Stimulated activated CD8-positive, alpha-beta memory T cell treated with anti-CD3 and anti-CD28 coated beads, Interleukin-4, amount 100 ng/mL, for 48 hours (primary cell): ENCODE measurements around the gene BSCL2.
"Not testable (repeated sequence)": the region's sequence is repeated elsewhere in the genome, so short reads cannot be mapped to it uniquely, and the experiment has no call there.

Experiments
- DNase-seq: peaks from one replicate; pipeline ENCODE4 v3.0.0-alpha.2; 2020

BSCL2 gene

GRCh38 chr11:62716816-62717215, 9.6 kb upstream of the BSCL2 start:
- no peak for DNase-seq

DNA sequence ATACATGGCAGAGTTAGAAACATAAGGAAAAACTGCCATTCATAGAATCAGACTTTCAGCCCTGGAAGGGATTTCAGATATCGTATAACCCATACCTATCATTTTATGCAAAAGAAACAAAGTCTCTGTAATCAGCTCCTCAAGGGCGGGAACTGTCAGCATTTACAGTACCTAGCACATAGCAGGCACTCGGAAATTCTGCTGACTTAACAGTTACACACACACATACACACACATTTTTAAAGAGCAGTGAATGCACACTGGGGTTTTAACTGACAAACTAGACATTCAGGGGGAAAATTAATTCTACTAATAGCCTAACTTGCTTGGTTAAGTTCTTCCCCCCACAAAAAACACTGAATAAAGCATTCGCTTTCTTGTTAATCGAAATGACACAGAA, 9.0 kb upstream of the BSCL2 start:
- no peak for DNase-seq

- DNase-seq: no peak
Measured at GRCh38 chr11:62715150-62716130, 8.2 kb upstream of the BSCL2 start.

GRCh38 chr11:62713343-62713742, 6.1 kb upstream of the BSCL2 start:
- no peak for DNase-seq

- no peak for DNase-seq
Measured at GRCh38 chr11:62712861-62713260, 5.6 kb upstream of the BSCL2 start.

DNA sequence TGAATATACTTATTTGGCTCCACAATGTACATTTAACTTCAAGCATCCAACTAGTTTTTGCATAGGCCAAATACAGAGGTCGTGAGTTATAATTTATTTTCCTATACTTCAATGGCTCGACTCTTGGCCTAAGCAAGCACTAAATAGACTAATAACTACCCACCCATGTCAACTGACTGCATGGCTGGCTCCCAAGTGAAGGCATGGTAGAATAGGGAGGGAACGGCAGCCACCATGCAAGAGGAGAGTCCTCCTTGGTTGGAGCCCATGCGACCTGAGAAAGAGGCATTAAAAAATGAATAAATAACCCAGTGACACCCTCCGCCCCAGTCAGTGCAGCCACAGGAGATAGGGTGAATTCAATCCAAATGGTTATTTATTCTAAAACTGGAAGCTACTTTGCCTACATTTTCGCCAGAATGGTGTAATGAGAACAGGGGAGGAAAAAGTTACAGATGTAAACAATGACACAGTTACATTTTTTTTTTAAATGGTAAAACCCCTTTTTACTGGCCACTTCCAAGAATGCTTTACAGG, 5.1 kb upstream of the BSCL2 start:
- DNase-seq: no peak

GRCh38 chr11:62710001-62710345, 2.7 kb upstream of the BSCL2 start:
- peak; percentile 48 for DNase-seq

DNA sequence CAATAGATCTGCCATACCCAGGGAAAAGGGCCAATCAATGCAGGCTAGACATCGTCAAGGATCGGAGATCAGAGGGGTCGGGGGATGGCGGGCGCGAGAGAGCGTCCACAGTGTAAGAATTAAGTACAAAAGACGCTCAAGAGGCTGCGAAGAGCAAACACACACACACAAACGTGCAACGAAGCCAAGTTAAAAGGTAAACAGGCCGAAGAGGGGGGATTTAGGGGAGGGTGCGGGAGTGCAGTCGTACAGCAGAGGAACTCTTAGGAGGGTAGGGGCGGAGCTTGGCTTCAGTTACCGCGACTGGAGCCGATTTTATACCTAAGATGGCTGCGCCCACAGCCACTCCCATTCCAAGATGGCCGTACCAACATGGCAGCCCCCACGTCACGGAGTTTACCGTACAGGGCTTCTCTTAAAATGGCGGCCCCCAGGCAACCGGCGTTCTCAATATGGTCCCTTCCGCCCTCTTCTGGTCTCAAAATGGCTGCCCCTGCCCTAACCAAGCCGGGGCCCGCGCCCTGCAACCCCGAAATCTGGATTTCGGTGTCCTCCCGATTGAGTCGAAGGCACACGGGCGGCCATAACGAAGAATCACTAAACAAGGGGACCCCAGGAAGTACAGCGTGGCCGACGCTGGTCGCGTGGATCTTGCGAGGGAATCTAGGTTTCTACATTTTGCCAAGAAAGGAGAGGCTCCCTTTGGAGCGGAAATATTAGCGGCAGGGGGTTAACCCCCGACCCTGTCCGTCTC, 2.2 kb upstream of the BSCL2 start:
- peak; percentile 96 for DNase-seq

DNA sequence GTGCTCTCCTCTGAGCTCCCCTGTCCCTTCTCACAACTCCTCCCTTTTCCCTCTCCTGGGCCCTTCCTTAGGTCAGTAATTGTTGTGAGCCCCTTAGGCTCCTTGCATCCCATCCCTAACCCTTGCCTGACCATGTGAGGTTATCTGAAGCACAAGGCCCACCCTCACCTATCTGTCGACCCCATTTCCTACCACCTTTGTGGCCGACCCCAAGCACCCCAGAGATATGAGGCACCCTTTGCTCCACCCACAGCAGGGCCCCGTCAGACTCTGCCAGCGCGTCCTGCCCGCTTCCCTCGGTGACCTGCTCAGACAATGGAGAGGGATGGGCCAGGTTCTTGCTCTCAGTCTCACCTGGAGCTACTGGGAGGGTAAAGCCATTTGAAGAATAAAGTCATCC, 1.6 kb upstream of the BSCL2 start:
- peak; percentile 69 for DNase-seq

- no peak for DNase-seq
Measured at GRCh38 chr11:62708392-62708791, 1.2 kb upstream of the BSCL2 start.

GRCh38 chr11:62706850-62707247, 375 bp downstream of the BSCL2 start:
- DNase-seq: no peak

GRCh38 chr11:62705880-62706849, 1.1 kb downstream of the BSCL2 start:
- DNase-seq: peak; percentile 96

DNA sequence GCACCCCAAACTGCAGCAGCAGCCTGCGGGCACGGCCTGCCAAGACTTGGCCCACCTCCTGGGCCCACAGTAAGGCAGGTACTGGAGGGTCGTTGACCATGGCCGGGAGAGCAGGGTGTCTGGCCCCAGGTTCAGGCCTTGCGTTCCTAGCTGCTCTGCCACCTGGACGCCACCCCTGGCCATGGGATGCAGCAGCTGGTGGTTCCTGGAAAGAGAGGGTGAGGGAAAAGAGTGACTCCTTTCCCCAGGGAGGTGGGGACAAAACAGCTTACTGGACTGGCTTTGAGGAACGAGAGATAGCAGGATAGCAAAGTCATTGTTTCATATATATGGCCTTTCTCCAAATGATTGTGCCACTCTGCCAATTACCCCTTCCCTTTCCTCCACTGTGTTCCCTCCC, 1.8 kb downstream of the BSCL2 start:
- DNase-seq: no peak

GRCh38 chr11:62703921-62704320, 3.3 kb downstream of the BSCL2 start:
- DNase-seq: not testable (repeated sequence)

GRCh38 chr11:62702246-62702645, 5.0 kb downstream of the BSCL2 start:
- no peak for DNase-seq

DNA sequence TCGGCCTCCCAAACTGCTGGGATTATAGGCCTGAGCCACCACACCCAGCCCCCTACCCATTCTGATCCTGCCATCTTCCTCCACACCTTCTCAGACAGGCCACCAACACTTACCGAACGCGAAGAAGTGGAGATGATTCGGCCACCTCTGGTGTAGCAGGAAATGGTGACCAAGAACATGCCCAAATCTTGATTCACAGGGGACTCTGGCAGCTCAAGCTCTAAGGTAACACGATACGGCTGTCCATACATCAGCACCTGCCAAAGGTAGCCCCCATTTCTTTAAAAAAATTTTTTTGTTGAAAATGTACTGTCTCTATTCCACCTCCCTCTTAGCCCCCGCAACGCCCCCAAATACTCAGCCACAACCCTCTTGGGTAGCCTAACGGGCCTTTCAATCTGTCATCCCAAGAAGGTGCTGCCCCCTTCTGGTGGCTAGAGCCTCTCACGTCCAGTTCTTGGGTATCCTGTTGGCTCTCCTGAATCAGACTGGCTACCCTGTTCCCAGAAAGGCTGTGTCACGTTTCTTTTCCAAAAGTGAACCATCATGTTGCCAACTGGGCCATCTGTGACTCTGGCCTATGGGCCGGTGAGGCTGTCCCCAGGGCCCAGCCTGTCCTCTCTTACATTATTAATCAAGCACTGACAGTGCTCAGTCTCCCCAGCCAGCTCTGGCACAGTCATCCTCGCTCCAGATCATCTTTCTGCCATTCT, 12.6 kb downstream of the BSCL2 start:
- peak; percentile 83 for DNase-seq

DNA sequence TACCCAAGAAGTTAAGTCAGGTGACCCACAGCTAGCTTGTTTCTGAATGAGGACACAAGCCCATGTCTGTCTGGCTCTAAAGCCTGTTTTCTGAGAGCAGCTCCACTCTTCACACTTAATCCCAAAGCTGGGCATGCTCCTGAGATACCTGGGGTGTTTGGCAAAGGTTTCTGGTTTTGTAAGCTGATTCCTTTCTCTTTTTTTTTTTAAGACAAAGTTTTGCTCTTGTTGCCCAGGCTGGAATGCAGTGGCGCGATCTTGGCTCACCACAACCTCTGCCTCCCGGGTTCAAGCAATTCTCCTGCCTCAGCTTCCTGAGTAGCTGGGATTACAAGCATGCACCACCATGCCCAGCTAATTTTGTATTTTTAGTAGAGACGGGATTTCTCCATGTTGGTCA, 13.6 kb downstream of the BSCL2 start:
- DNase-seq: not testable (repeated sequence)

GRCh38 chr11:62689421-62690183, 17.6 kb downstream of the BSCL2 start, which contains the start of gene LRRN4CL:
Gene LRRN4CL, minus strand, starts transcription at chr11:62689530. Its CDS starts 1,022 bp downstream, at chr11:62688508.
- DNase-seq: no peak

- no peak for DNase-seq
Measured at GRCh38 chr11:62688491-62688890, 18.7 kb downstream of the BSCL2 start.

DNA sequence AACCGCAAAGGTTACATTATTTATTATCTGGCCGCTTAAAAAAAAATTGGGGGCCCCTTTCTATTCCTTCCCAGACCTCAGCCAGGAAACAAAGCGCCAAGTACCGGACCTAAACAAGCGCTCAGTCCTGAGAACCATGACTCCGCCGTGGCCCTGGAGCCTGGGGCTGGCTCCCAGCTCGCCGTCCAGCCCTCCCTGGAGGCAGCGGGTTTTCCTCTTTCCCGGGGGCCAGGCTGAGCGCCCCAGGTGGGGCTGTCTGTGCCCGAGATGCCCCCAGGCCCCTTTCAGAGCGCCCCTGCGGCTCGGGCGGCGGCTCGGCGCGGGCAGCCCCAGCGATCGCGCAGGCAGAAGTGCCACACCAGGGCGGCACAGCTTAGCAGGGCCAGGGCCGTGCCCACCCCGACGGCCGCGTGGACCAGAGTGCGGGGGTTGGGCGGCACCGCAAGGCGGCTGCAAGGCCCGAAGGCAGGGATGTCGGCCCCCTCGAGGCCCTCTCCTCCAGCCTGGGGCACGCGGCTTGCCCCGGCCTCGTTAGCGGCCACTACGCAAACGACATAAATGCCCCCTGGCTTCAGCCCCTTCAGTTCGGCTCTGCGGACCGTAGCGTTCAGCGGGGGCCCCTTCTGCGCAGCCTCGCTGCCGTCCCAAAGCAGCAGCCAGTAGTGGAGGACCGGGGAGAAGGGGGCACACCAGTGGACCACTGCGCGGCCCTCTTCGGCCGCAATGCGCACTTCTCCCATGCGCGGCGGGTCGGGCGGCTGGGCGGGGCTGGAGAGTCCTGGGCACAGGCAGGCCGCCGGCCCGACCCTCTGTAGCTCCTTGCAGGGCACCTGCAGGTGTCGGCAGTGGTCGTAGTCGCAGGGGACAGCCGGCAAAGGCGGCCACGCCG, 19.5 kb downstream of the BSCL2 start:
- DNase-seq: no peak
